ENCODE measurements around the gene KCNJ6.

Gene KCNJ6

GRCh38 chr21:37863842-37864241 lies 52.4 kb downstream of the KCNJ6 start:
- DNase-seq: no peak

GRCh38 chr21:37862536-37862935 lies 53.7 kb downstream of the KCNJ6 start:
- no peak for DNase-seq

GRCh38 chr21:37861561-37861960 lies 54.7 kb downstream of the KCNJ6 start:
- DNase-seq: no peak

GRCh38 chr21:37860416-37860815 lies 55.8 kb downstream of the KCNJ6 start:
- no peak for DNase-seq

- no peak for DNase-seq
Observed at GRCh38 chr21:37855647-37856625, 60.3 kb downstream of the KCNJ6 start.

- no peak for DNase-seq
Observed at GRCh38 chr21:37855271-37855646, 61.0 kb downstream of the KCNJ6 start.

GRCh38 chr21:37849506-37850102 lies 66.7 kb downstream of the KCNJ6 start:
- DNase-seq: no peak

- DNase-seq: no peak
Observed at GRCh38 chr21:37848721-37849490, 67.4 kb downstream of the KCNJ6 start.

- DNase-seq: no peak
Observed at GRCh38 chr21:37845535-37845934, 70.7 kb downstream of the KCNJ6 start.

GRCh38 chr21:37843191-37843590 lies 73.1 kb downstream of the KCNJ6 start:
- DNase-seq: no peak

- DNase-seq: no peak
Observed at GRCh38 chr21:37842163-37842919, 73.9 kb downstream of the KCNJ6 start.

- DNase-seq: no peak
Observed at GRCh38 chr21:37837381-37837780, 78.9 kb downstream of the KCNJ6 start.

GRCh38 chr21:37835481-37835880 lies 80.8 kb downstream of the KCNJ6 start:
- no peak for DNase-seq

GRCh38 chr21:37833301-37833700 lies 83.0 kb downstream of the KCNJ6 start:
- no peak for DNase-seq

- DNase-seq: peak; percentile 63
Observed at GRCh38 chr21:37829447-37829846, 86.8 kb downstream of the KCNJ6 start.

GRCh38 chr21:37828991-37829390 lies 87.3 kb downstream of the KCNJ6 start:
- DNase-seq: peak; percentile 91

GRCh38 chr21:37828556-37828955 lies 87.7 kb downstream of the KCNJ6 start:
- DNase-seq: no peak

GRCh38 chr21:37827913-37828312 lies 88.3 kb downstream of the KCNJ6 start:
- DNase-seq: no peak

- DNase-seq: no peak
Observed at GRCh38 chr21:37821786-37822450, 94.3 kb downstream of the KCNJ6 start.

- DNase-seq: no peak
Observed at GRCh38 chr21:37821092-37821491, 95.2 kb downstream of the KCNJ6 start.

GRCh38 chr21:37819372-37819771 lies 96.9 kb downstream of the KCNJ6 start:
- DNase-seq: no peak

GRCh38 chr21:37817242-37817641 lies 99.0 kb downstream of the KCNJ6 start:
- DNase-seq: no peak
